Measurements from ENCODE around the gene CFD. TPM values are rescaled to one million over a fixed set of nuclear protein-coding genes. Genes with fewer than 3 reads are reported as not detected.

Gene CFD
- total RNA-seq, 1 donor from 2014 or later, result not detected

GRCh38 chr19:879711-880438, 20.4 kb downstream of the CFD start:
- Mint-ChIP-seq H3K4me1 (ENCODE audit: low read depth, unreplicated experiment) (no peaks in the 10 kb centered on the region), H3K27me3 (ENCODE audit: unreplicated experiment) (peaks cover 4% of the 10 kb centered on the region), H3K27ac (ENCODE audit: unreplicated experiment) (no peak overlapping the region), H3K36me3 (ENCODE audit: unreplicated experiment) (no peaks in the 10 kb centered on the region), H3K9me3 (ENCODE audit: unreplicated experiment) (peaks cover 8% of the 10 kb centered on the region), H3K4me3 (ENCODE audit: unreplicated experiment) (no peak overlapping the region)
- DNase-seq, result no peak
- TF ChIP-seq CTCF (IDR thresholded peaks at IDR 0.05; ENCODE audit: partially characterized antibody, unreplicated experiment), result no peak

- Mint-ChIP-seq H3K4me1 (ENCODE audit: low read depth, unreplicated experiment) (no peaks in the 10 kb centered on the region), H3K9me3 (ENCODE audit: unreplicated experiment) (peaks cover 4% of the 10 kb centered on the region), H3K36me3 (ENCODE audit: unreplicated experiment) (no peaks in the 10 kb centered on the region), H3K27ac (ENCODE audit: unreplicated experiment) (no peak overlapping the region), H3K27me3 (ENCODE audit: unreplicated experiment) (peaks cover 4% of the 10 kb centered on the region), H3K4me3 (ENCODE audit: unreplicated experiment) (no peak overlapping the region)
- DNase-seq, result no peak
- TF ChIP-seq CTCF (IDR thresholded peaks at IDR 0.05; ENCODE audit: partially characterized antibody, unreplicated experiment), result no peak
Observed at GRCh38 chr19:881385-882071, 22.1 kb downstream of the CFD start.

GRCh38 chr19:882871-883497, 23.5 kb downstream of the CFD start:
- no peak overlapping the region for H3K4me3 Mint-ChIP-seq (ENCODE audit: unreplicated experiment)
- H3K9me3 Mint-ChIP-seq (ENCODE audit: unreplicated experiment), result peaks cover 3% of the 10 kb centered on the region
- H3K36me3 Mint-ChIP-seq (ENCODE audit: unreplicated experiment), result no peaks in the 10 kb centered on the region
- DNase-seq, result no peak
- peaks cover 4% of the 10 kb centered on the region for H3K27me3 Mint-ChIP-seq (ENCODE audit: unreplicated experiment)
- H3K27ac Mint-ChIP-seq (ENCODE audit: unreplicated experiment), result no peak overlapping the region
- H3K4me1 Mint-ChIP-seq (ENCODE audit: low read depth, unreplicated experiment), result no peaks in the 10 kb centered on the region
- no peak for TF ChIP-seq CTCF (IDR thresholded peaks at IDR 0.05; ENCODE audit: partially characterized antibody, unreplicated experiment)

- Mint-ChIP-seq H3K27ac (ENCODE audit: unreplicated experiment) (no peak overlapping the region), H3K4me3 (ENCODE audit: unreplicated experiment) (no peak overlapping the region), H3K27me3 (ENCODE audit: unreplicated experiment) (peaks cover 4% of the 10 kb centered on the region), H3K36me3 (ENCODE audit: unreplicated experiment) (no peaks in the 10 kb centered on the region), H3K9me3 (ENCODE audit: unreplicated experiment) (peaks cover 3% of the 10 kb centered on the region), H3K4me1 (ENCODE audit: low read depth, unreplicated experiment) (no peaks in the 10 kb centered on the region)
- DNase-seq, result no peak
- no peak for TF ChIP-seq CTCF (IDR thresholded peaks at IDR 0.05; ENCODE audit: partially characterized antibody, unreplicated experiment)
Observed at GRCh38 chr19:883661-884211, 24.3 kb downstream of the CFD start.

Measured in glutamatergic neuron (in vitro differentiated cells).